AG08395 (cell line): ENCODE measurements around the gene DNAJB12.
"Not testable (repeated sequence)": the region's sequence is repeated elsewhere in the genome, so short reads cannot be mapped to it uniquely, and the experiment has no call there.

Experiments
- DNase-seq: peaks from one replicate; pipeline ENCODE4 v3.0.0; 2012; ENCODE audit warnings: mixed read lengths, low spot score

Gene DNAJB12

DNA sequence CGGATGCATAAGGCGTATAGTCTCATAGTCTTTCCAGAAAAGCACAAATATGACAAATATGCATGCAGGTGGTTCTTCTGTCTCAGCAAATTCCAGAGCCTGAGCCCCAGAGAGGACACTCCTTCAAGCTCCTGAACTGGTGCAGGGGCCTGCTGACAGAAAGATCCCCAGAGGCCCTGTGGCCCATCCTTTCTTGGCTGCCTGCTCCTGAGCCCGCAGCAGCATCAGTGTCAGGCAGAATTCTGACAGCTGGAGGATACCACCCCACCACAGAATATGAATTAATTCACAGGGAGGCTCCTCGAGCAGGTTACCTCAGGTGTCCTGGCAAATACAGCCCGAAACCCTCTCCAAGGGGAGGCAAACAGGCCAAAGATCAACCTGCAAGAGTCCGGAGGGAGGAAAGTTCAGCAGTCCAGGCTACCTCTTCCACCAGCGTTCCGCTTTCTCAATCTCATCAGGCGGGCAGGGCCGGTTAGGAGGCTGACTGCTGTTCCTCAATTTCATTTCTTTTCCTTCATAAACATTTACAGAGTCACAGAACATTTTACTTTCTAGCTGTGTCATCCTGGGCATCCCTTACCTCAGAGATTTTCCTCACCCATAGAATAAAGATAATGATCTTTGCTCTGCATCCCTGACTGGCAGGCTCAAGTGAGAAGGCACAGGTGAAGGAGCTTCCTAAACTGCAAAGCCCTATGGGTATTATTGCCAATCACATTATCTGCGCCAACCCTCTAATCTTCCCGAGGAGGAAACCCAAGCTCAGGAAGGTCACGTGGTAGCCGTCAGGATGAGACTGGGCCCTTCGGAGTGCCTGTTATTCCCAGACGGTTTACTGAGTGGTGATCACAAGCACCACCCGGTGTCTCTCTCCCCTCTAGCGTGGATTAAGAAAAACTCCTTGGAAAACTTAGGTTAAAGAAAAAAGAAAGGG is 1.4 kb downstream of the DNAJB12 start:
- peak; percentile 42 for DNase-seq

DNA sequence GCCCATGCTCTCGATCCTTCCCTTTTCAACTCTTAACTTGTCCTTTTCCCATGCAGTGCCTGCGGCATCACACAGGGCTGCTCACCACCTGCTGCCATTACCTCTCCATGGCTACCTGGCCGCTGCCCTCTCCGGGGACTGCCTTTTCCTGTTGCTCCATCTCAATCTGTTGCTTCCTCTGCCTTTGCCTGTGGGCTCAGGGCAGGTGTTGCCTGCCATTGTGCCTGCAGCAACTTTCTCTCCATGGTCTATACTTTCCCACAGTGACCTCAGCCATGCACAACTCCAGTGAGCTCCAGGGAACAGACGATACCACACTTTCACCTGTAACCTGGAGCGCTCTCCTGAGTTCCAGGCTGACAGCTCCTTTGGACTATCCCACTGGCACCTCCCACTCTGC is 3.2 kb downstream of the DNAJB12 start:
- DNase-seq = no peak

DNA sequence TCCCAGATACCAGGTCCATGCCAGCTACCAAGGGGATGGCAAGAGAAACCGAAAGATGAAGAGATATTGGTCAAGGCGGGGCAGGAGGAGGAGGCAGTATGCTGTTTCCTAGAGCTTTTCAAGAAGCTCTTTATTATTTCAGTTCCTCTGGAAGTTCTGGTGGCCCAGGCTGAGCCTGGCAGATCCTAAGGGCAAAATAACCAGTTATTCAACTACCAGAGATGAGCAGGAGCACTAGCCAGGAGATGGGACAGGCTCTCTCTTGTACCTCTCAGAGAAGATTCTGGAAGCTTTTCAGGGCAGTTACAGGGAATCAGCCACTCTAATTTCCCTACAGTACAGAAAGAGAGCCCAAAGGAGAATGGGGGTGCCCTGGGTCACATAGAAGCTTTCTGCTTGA is 5.3 kb downstream of the DNAJB12 start:
- no peak for DNase-seq

DNA sequence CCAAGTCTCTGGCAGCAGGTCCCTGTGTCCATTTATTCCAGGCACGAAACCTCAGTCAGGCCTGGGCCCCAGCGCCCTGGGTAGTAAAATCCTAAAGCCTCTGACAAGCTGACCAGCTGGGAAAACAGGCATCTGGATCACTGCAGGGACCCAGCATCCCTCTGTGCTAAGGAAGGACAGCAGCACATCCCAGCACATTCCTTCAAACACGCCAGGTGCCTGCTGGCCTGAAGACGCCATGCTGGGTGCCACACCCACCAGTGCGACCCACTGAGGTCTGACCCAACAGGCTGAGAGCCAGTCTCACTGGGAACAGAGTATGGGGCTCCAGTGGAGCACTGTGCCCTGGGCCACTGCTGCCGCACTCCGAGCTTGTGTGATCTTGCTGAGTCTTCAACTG is 6.4 kb downstream of the DNAJB12 start:
- no peak for DNase-seq

DNA sequence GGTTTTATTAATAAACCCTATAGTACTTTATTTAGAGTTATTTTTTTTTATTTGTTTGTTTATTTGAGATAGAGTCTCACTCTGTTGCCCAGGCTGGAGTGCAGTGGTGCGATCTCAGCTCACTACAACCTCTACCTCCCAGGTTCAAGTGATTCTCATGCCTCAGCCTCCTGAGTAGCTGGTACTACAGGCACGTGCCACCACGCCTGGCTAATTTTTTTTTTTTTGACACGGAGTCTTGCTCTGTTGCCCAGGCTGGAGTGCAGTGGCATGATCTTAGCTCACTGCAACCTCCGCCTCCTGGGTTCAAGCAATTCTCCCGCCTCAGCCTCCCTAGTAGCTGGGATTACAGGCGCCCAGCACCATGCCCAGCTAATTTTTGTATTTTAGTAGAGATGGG is 8.6 kb downstream of the DNAJB12 start:
- DNase-seq = not testable (repeated sequence)

DNA sequence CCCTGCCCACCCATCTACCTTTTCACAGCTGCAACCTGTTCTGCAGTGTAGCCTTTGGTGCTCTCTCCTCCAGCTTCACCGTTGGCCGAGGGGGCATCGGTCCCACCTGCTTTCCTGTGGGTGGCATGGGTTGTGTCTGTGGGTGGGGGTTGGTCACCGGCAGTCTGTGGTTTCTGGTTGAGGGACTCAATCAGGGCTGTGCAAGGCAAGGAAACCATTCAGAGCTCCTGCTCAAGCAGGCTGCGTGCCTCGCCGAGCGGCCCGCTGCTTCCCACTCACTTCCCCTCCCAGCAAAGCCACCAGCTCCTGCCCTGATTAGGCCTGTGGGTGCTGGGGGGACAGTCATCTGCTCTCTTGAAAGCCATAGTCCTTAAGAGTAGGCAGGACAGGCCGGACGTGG is 9.8 kb downstream of the DNAJB12 start:
- DNase-seq = no peak

DNA sequence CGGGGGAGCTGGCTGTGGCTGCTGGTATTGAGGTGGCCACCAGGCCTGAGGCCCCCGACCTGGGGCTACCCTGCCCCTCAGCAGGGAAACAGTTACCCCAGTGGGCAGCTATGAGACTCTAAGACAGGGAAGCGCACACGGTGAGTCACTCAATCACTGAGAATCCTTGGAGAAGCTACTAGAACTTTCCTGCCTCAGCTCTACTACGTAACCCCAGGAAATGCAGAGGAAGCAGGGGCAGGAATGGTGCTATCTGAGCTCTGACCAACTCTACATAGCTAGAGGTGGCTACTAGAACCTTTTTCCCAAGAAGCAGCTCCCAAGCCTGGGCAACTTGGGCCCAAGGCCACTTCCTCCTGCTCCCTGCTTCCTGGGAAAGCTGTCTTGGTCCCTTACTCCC is 11.8 kb downstream of the DNAJB12 start:
- DNase-seq = no peak

DNA sequence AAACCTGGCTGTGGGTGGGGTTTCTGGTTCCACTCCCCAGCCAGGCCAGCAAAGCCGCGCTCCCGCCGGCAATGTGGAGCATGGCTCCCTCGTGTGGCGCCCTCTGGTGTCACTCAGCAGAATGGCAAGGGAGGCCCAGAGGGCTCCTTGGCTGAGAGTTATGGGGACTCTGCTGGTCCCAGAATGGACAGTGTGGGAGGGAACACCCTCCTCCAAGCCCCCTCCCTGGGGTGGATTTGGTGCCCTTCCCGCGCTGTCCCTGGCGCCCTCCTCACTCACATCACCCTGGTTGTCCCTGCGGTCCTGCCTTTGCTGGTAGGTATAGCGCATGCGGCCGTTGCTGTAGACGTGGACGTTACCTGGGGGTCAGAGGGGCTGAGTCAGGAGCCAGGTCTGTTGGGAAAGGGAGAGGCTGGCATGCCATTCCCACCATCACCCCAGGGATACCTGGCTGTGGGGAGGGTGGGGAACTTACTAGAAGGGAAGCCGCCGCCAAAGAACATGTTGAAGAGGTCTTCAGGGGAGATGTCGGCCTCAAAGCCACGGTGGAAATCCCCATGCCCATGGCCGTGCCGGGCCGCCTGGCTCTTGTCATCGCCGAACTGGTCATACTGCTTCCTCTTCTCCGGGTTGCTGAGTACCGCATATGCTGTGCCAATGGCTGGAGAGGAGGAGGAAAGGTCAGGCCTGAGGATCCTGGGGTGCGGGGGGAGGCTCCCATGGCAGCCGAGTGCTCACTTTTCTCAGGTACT is 14.0 kb downstream of the DNAJB12 start:
- peak; percentile 78 for DNase-seq

DNA sequence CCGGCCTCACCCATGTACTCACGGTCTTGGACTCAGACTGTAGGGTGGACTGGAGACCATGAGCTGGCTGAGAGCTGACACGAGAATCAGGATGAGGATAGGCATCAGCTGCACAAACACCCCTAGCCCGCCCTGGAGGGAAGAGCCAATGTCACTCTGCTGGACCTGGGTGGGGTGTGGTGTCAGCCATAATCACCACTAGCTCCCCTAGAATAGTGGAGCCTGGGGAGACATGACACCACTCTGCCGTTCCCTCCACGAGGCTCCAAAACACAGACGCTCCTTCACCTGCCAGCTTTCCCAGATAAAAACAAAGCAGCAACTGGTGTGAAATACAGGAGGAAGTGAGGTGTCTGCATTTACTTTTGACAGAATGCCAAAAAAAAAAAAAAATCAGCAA is 16.5 kb downstream of the DNAJB12 start:
- no peak for DNase-seq

DNA sequence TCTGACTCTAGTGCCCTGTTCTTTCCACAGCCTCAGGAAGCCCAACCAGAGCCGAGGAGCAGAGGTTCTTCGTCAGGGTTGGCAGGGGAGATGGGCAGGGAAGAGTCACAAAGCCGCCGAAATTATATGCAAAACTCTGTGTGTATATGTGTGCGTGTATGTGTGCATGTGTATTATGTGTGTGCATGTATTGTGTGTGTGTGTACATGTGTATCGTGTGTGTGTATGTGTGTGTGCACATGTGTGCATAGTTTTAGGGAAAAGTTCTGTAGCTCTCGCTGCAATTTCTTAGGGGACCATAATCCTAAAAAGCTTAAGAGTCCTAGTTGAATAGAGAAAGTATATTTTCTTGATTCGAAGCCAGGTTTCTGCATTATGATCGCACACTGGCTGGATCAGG is 17.0 kb downstream of the DNAJB12 start:
- DNase-seq = no peak

DNA sequence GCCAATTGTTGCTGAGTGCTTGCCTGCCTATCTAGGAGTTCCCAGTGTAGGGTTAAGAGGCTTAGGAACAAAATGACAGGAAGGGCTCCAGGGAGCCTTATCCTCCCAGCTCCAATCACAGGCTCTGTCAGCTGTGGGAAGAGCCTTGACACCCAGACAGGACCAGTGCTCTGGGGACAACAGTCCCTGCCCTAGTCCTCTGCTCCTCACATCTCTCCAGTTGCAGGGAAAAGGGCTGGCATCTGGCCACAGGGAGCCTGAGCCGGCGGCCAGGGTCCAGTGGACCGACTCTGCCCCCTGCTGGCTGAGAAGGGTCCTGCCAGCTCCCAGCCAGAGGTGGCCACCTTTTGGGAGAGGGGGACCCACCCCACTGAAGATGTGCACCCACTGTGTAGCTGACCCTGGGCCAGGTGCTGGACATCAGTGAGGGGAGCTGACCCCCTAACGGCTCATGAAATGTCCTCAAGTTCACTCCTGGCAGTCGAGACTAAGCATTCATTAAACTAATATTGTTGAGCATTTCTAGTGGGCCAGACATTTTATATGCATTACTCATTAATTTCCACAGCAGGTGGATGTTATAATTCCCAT is 17.6 kb downstream of the DNAJB12 start:
- peak; percentile 65 for DNase-seq

DNA sequence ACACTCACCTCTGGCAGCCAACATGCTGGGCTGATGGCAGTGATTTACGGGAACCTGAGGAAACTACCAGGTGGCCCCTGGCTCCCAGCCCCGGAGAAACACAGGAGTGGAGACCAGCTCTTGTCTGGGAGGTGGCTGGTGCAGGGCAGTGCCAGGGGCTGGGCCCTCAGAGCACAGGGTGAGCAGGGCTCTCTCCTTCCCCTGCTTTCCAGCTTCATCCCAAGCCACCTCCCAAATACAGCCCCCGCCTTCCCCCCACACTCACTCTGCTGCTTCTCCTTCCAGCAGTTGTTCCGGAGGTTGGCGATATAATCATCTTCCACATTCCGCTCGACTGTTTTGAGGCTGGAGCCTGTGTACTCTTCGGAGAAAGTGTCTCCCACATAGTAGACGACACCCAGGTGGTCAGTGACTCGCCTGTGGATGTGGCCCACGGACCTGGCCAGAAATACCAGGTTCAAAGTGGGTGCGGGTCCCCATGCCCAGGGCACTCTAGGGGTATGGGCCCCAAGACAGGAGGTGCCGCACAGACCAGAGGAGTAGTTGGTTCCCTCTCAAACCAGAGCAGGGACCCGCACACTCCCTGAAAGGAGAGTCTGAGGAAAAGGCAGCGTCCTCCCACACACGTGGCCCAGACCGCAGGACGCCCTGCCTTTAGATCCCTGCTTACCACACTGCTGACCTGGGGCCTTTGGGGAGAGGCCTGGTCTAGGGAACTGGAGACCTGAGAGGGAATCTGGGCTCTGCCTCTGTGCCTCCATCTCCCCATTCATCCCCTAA is 18.3 kb downstream of the DNAJB12 start:
- no peak for DNase-seq

DNA sequence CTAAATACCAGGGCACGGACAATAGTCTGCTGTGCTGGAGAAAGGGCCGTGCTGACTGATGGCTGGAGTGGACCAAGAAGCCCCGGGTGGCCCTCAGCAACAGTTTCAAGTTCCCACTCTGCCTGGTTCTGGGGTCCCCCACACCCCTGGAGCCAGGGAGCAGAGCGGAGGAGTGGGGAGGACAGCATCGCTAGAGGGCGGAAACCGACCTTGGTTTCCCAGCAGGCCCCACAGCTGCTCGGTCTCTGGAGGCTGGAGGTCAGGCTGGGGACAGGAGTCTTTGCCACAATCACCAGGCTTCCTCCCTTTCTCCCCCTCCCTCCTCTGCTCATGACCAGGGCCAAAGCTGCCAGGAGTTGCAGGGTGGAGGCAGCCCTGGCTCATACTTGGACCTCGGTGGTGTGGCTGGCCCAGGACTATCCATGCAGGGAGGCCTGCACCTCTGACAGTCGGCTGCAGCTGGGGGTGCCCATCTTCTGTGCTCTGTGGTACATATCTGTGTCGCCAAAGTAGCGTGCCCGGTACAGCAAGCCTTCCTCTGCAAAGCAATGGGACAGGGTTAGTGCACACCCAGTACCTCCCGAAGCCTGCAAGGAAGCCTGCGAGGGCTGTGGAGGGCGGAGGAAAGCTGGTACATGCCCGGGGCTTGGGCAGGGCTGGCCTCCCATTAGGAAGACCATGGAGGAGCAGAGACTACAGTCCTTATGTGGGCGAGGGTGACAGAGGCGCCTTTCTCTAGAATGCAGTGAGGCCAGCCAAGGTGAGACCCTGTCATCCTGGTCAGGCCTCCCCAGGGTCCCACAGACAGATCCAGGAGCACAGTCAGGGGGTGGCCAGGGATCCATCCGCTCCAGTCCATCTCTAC is 19.1 kb downstream of the DNAJB12 start:
- DNase-seq = no peak

DNA sequence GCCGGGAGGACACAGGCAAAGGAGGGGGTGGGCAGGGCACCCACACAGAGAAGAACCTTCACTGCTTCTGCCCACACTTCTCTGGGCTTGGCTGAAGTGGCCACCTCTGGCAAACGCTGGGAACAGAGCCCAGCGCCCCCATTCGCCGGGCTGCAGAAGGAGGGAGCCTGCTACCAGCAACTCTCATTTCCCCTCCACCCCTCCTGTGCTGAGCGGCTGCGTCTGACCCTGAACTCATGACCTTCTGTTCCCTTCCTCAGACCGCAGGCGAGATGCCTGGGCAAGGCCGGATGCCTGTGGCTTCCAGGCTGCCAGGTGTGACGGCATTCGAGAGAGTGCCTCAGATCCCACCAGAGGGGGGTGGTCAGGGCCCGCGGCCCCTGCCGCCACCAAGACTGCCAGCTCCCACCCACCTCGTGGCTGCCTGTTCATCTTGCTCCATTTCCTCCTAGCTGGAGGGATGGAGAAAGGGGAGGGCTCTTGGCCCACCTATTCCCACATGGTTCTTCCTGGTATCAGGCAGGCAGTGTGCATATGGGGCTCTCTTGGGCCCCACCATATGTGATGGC is 19.8 kb downstream of the DNAJB12 start:
- no peak for DNase-seq

DNA sequence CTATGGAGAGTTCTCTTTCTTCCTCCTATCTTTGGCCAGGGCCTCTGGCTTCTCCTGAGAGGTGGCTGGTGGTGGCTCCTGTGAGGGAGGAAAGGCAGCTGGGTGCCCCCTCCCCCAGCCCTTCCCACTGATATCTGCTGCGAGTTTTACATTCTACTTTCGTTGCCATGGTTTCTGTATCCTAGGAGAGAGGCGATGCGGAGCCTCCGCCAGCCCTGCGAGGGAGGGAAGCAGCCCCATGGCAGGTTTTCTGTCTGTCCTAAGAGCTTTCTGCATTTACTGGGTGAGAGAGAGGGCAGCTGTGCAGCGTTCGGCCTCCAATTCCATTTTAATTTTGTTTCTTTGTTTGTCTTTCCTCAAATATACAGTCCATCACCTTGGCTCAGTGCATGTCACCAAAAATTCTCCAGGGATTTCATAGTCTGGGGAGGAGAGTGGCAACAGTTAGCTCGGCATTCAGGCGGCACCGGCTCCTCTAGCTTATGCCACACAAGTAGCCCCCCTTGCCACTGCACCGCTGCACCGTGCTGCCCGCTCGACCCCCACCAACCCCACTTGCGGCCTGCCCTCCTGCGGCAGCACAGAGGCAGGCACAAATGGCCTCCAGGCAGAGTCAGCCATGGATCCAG is 20.4 kb downstream of the DNAJB12 start:
- DNase-seq = no peak

DNA sequence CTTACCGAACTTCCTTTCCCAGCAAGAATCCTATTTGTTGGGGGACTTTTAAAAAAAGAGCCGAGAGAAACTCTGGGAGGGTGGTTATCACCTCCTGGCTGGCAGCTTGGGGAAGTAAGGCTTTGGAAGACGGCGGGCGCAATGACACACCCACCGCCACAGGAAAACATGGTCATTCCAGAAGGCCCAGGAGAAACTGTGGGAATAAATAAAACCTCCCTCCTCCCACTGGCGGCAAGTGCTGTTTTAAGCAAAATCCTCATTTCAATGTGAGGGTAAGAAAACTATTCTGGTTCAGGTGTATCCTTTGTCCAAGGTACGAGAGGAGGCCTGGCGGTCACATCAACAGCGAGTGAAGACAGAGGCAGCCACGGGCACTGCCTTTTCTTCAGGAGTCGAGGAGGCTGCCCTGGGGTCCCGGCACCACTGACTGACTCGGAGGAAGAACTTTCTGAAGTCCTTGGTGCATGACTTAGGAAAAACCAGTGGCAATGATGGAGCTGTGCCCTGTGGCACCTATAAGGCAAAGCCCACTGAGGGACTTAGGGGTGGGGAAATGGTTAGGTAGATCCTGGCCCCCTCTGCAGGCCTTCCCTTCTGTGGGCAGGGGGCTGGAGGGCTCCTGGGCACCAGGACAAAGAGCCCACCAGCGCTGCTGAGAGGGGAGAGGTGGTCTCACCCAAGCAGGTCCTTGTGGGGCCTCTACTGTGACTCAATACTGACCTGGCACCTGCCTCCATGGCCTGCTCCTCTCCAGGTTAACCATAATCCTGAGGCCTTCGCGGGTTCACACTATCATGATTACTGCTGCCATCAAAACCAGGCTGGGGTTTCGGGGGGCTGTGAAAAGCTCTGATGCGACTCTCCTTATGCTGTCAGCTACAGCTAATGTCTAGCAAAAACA is 21.4 kb downstream of the DNAJB12 start:
- DNase-seq = no peak

DNA sequence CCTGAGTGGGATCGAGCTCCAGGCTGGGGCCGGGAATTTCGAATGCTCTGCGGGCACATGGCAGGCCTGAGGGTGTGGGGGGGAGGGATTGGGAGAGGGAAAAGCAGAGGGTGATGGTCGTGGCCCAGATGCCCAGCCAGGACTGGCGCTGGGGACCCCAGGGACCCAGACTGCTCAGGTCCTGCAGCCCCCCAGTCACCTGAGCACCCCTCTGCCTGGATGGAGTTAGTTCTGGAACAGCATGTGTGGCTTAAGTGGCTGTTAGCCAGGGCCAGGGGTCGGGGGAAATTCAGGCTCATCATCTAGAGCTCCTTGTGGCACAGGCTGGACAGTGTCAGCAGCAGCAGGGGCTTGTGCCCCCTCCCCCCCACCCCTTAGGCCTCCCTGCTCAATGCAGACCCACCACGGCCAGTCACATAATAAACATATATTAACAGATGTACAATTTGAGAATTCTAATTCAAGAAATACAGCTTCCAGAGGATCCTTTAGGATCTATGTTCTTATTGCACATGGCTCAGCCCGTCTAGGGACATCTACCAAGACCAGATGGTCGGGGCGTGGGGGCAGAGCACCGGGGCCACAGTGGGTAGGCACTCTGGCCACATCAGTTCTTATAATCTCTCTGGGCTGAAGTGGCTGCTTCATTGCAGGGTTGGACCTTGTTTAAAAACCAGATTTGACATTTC is 22.2 kb downstream of the DNAJB12 start:
- DNase-seq = no peak

DNA sequence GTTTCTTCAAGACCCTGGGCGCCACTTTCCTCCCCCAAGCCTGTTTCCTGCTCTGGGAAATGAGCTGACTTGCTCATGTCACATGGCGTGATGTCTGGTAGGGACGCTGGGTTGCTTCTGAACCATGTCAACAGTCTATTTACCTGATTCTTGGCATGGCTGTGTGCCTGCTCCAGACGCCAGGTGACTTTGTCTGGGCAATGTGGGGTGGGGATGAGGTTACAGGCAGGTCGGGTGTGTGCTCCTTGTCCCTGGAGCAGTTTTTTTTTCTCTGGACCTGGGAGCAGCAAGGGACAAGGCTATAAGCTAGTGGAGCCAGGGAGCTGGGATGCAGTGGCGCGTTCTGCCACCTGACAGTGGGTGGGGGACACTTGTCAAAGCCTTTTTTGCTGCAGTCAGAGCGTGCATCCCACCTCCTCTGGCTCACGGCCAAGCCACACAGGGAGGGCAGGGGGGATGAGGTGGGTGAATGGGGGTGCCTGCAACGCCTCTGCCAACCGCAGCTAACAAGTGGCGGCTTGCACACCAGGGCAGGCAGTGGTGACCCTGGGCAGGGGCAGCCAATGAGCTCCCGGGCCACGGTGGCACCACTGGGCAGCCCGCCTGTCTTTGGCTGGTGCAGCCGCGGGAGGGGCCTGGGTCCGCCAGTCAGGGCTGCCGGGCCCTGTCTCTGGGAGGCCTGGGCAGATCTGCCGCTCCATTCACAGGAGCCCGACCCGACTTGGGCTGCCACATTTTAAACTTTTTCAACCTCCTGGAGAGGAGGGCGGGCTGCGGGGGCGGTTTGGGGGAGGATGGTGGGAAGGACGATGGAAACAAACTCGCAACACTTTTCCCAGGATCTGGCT is 22.9 kb downstream of the DNAJB12 start:
- DNase-seq = peak; percentile 77
